Activated T-cell treated with anti-CD3 and anti-CD28 coated beads, Interleukin-2, amount 50 U/mL, for 4 hours (primary cell): ENCODE measurements around the gene SNRPD1. TPM values are rescaled to one million over a fixed set of nuclear protein-coding genes. Genes with fewer than 3 reads are reported as not detected.
"Not testable (repeated sequence)": the region's sequence is repeated elsewhere in the genome, so short reads cannot be mapped to it uniquely, and the experiment has no call there.

Experiments
- ATAC-seq, 2 donors: fragments of 200-7000 bp; cut with Tn5 transposase; one replicate each; pipeline ENCODE4 v1.10.0; 2021
- DNase-seq: peaks from one replicate; pipeline ENCODE4 v3.0.0-alpha.2; 2020
- H3K27me3 Mint-ChIP-seq: one replicate; pipeline ENCODE4 v1.8.0; 2021; ENCODE audit warnings: low read depth, mixed read lengths
- H3K36me3 Mint-ChIP-seq: one replicate; pipeline ENCODE4 v1.8.0; 2022; ENCODE audit warnings: mixed read lengths; ENCODE audit not compliant: insufficient read depth
- H3K4me1 Mint-ChIP-seq: one replicate; pipeline ENCODE4 v1.8.0; 2021; ENCODE audit warnings: low read depth, mixed read lengths
- H3K4me3 Mint-ChIP-seq: one replicate; pipeline ENCODE4 v1.8.0; 2021; ENCODE audit warnings: mild to moderate bottlenecking, moderate library complexity, mixed read lengths
- H3K9me3 Mint-ChIP-seq: one replicate; pipeline ENCODE4 v1.8.0; 2021; ENCODE audit warnings: mixed read lengths
- total RNA-seq, 3 donors: library from RNA; stranded (reverse); gene quantifications; one replicate each; pipeline ENCODE4 v1.2.1, GENCODE V29; 2021

The SNRPD1 gene
- total RNA-seq, 3 donors from 2014 or later = 181 to 207 (median 204) TPM

- Mint-ChIP-seq H3K4me3 (no peak overlapping the region), H3K36me3 (no peaks in the 10 kb centered on the region), H3K4me1 (peaks cover 10% of the 10 kb centered on the region), H3K9me3 (no peaks in the 10 kb centered on the region), H3K27me3 (no peaks in the 10 kb centered on the region)
- DNase-seq (no peak), ATAC-seq (no peak)
Measured at GRCh38 chr18:21605213-21605612, 6.9 kb upstream of the SNRPD1 start.

- peaks cover 25% of the 10 kb centered on the region for H3K4me1 Mint-ChIP-seq
- peak; percentile 1 to 2 for ATAC-seq
- DNase-seq, H3K9me3 Mint-ChIP-seq, H3K36me3 Mint-ChIP-seq, H3K27me3 Mint-ChIP-seq: not testable (repeated sequence)
- peak overlapping the region; percentile 99 for H3K4me3 Mint-ChIP-seq
Measured at GRCh38 chr18:21611401-21612124, 551 bp upstream of the SNRPD1 start.

DNA sequence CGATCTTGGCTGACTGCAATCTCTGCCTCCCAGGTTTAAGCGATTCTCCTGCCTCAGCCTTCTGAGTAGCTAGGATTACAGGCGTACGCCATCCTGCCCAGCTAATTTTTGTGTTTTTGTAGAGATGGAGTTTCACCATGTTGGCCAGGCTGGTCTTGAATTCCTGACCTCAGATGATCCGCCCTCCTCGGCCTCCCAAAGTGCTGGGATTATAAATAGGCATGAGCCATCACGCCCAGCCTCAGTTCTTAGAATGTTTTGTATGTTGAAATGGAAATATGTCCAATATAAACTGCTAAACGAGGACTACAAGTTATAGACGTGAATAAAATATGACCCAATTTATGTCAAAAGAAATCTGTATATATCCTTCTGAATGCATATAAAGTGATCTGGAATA lies 9.5 kb downstream of the SNRPD1 start:
- H3K27me3 Mint-ChIP-seq, H3K4me3 Mint-ChIP-seq, H3K9me3 Mint-ChIP-seq, DNase-seq, ATAC-seq: not testable (repeated sequence)
- Mint-ChIP-seq H3K36me3 (peaks cover 25% of the 10 kb centered on the region), H3K4me1 (peaks cover 23% of the 10 kb centered on the region)

- Mint-ChIP-seq H3K36me3 (peaks cover 30% of the 10 kb centered on the region), H3K27me3 (no peaks in the 10 kb centered on the region), H3K4me1 (peaks cover 21% of the 10 kb centered on the region), H3K9me3 (no peaks in the 10 kb centered on the region), H3K4me3 (no peak overlapping the region)
- DNase-seq (no peak), ATAC-seq (no peak)
Measured at GRCh38 chr18:21629089-21629832, 17.1 kb downstream of the SNRPD1 start.

DNA sequence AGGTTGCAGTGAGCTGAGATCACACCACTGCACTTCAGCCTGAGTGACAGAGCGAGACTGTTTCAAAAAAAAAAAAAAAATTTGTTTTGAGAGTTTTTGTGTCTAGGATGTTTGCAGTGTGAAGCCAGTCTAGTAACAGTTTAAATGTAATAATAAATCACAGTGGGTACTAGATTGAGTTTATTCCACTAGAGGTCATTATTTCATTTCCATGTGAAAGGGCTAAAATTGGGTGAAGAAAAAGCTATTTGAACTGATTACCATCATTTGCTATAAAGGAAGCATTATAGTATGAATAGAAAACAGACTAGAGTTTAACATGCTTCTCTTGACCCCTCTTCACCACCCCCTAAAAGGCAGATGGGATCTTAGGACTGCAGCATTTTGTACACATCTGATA lies 20.3 kb downstream of the SNRPD1 start:
- peaks cover 21% of the 10 kb centered on the region for H3K36me3 Mint-ChIP-seq
- ATAC-seq = peak in 1 of 2 donors; percentile 17
- H3K4me1 Mint-ChIP-seq = peaks cover 19% of the 10 kb centered on the region
- no peaks in the 10 kb centered on the region for H3K9me3 Mint-ChIP-seq
- H3K4me3 Mint-ChIP-seq = no peak overlapping the region
- H3K27me3 Mint-ChIP-seq = no peaks in the 10 kb centered on the region
- no peak for DNase-seq

- no peaks in the 10 kb centered on the region for H3K27me3 Mint-ChIP-seq
- peaks cover 3% of the 10 kb centered on the region for H3K4me1 Mint-ChIP-seq
- ATAC-seq (no peak), DNase-seq (no peak)
- peaks cover 8% of the 10 kb centered on the region for H3K36me3 Mint-ChIP-seq
- H3K9me3 Mint-ChIP-seq = no peaks in the 10 kb centered on the region
- H3K4me3 Mint-ChIP-seq = no peak overlapping the region
Measured at GRCh38 chr18:21634588-21635199, 22.6 kb downstream of the SNRPD1 start.

GRCh38 chr18:21636769-21637168 lies 24.7 kb downstream of the SNRPD1 start:
- DNase-seq (no peak), ATAC-seq (no peak)
- Mint-ChIP-seq H3K9me3 (no peaks in the 10 kb centered on the region), H3K4me3 (no peak overlapping the region), H3K36me3 (peaks cover under 1% of the 10 kb centered on the region), H3K4me1 (peaks cover 3% of the 10 kb centered on the region), H3K27me3 (no peaks in the 10 kb centered on the region)

DNA sequence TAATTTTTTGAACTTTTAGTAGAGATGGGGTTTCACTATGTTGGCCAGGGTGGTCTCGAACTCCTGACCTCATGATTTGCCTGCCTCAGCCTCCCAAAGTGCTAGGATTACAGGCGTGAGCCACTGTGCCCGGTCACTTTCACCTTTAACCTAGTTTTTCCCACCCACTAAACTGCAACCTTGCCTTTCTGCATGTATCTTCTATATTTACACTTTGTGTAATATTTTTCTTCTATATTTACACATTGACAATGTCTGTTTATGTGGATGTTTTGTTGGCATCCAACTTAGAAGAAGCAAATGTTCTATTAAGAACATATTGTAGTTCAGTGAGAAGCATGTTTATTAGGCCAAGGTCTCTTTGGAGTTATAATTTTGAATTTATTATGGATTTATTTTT lies 26.7 kb downstream of the SNRPD1 start:
- Mint-ChIP-seq H3K4me1 (peaks cover 3% of the 10 kb centered on the region), H3K4me3 (no peak overlapping the region), H3K36me3 (no peaks in the 10 kb centered on the region), H3K9me3 (no peaks in the 10 kb centered on the region), H3K27me3 (no peaks in the 10 kb centered on the region)
- ATAC-seq = no peak
- DNase-seq = no peak

GRCh38 chr18:21640375-21640774 lies 28.3 kb downstream of the SNRPD1 start:
- not testable (repeated sequence) for H3K4me1 Mint-ChIP-seq, H3K9me3 Mint-ChIP-seq, H3K27me3 Mint-ChIP-seq, H3K36me3 Mint-ChIP-seq, H3K4me3 Mint-ChIP-seq, DNase-seq, ATAC-seq

GRCh38 chr18:21650311-21650710 lies 38.2 kb downstream of the SNRPD1 start:
- no peak for DNase-seq
- Mint-ChIP-seq H3K36me3 (peaks cover 15% of the 10 kb centered on the region), H3K4me3 (no peak overlapping the region), H3K9me3 (no peaks in the 10 kb centered on the region), H3K27me3 (no peaks in the 10 kb centered on the region), H3K4me1 (no peaks in the 10 kb centered on the region)
- no peak for ATAC-seq

GRCh38 chr18:21652073-21652472 lies 40.0 kb downstream of the SNRPD1 start:
- DNase-seq = no peak
- Mint-ChIP-seq H3K9me3 (no peaks in the 10 kb centered on the region), H3K4me1 (no peaks in the 10 kb centered on the region), H3K27me3 (no peaks in the 10 kb centered on the region), H3K4me3 (no peak overlapping the region), H3K36me3 (peaks cover 22% of the 10 kb centered on the region)
- ATAC-seq = no peak

- ATAC-seq (no peak), DNase-seq (no peak)
- no peak overlapping the region for H3K4me3 Mint-ChIP-seq
- H3K36me3 Mint-ChIP-seq = peaks cover 22% of the 10 kb centered on the region
- no peaks in the 10 kb centered on the region for H3K4me1 Mint-ChIP-seq
- H3K27me3 Mint-ChIP-seq = no peaks in the 10 kb centered on the region
- H3K9me3 Mint-ChIP-seq = no peaks in the 10 kb centered on the region
Measured at GRCh38 chr18:21653361-21653760, 41.2 kb downstream of the SNRPD1 start.

GRCh38 chr18:21656402-21656801 lies 44.3 kb downstream of the SNRPD1 start:
- no peak overlapping the region for H3K4me3 Mint-ChIP-seq

GRCh38 chr18:21660078-21660477 lies 48.0 kb downstream of the SNRPD1 start:
- ATAC-seq (peak in 1 of 2 donors; percentile 25), DNase-seq (no peak)
- Mint-ChIP-seq H3K4me1 (no peaks in the 10 kb centered on the region), H3K4me3 (no peak overlapping the region), H3K36me3 (peaks cover 18% of the 10 kb centered on the region), H3K9me3 (no peaks in the 10 kb centered on the region), H3K27me3 (no peaks in the 10 kb centered on the region)

More at GRCh38 chr18:21656402-21656801, 44.3 kb downstream of the SNRPD1 start:
- no peaks in the 10 kb centered on the region for H3K4me1 Mint-ChIP-seq
- no peaks in the 10 kb centered on the region for H3K9me3 Mint-ChIP-seq
- H3K27me3 Mint-ChIP-seq = no peaks in the 10 kb centered on the region
- H3K36me3 Mint-ChIP-seq = peaks cover 21% of the 10 kb centered on the region
- DNase-seq (no peak), ATAC-seq (no peak)

DNA sequence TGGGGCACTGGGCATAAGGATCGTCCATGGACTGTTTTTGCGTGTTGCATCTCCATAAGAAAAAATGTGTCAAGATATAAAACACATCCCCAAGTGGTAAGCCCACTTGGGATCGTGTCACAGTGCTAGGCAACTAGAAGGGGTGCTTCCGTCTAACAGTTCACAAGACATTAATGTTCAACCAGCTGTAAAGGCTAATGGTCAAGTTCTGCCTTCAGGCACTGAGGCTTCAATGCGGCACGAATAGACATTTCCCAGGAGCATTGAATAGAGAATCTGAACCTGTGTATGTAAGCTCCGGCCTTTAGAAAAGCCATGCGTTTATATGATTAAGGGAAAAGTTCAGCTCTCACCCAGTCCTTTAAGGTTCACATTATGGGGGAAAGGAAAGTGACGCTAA lies 50.5 kb downstream of the SNRPD1 start:
- ATAC-seq (no peak), DNase-seq (no peak)
- Mint-ChIP-seq H3K27me3 (no peaks in the 10 kb centered on the region), H3K4me1 (no peaks in the 10 kb centered on the region), H3K36me3 (peaks cover 13% of the 10 kb centered on the region), H3K4me3 (no peak overlapping the region), H3K9me3 (no peaks in the 10 kb centered on the region)
